Chondrocyte (in vitro differentiated cells): Measurements from ENCODE around the gene HAGH. TPM values are rescaled to one million over a fixed set of nuclear protein-coding genes. Genes with fewer than 3 reads are reported as not detected.
A peak's percentile ranks its signal among the peaks of the same experiment; 100 is the strongest.

Source experiments
- DNase-seq: peaks from one replicate; pipeline ENCODE4 v3.0.0; 2021; ENCODE audit warnings: mixed read lengths, low spot score
- H3K27ac Mint-ChIP-seq: one replicate; pipeline ENCODE4 v1.8.0; 2021; ENCODE audit warnings: mild to moderate bottlenecking, moderate library complexity, mixed read lengths; ENCODE audit not compliant: unreplicated experiment
- H3K27me3 Mint-ChIP-seq: 2 replicates; pipeline ENCODE4 v1.8.0; 2021; ENCODE audit warnings: low read depth, mixed read lengths
- H3K36me3 Mint-ChIP-seq: 2 replicates; pipeline ENCODE4 v1.8.0; 2021; ENCODE audit warnings: low read depth, mixed read lengths
- H3K4me1 Mint-ChIP-seq: 2 replicates; pipeline ENCODE4 v1.8.0; 2021; ENCODE audit warnings: low read depth, mild to moderate bottlenecking, mixed read lengths
- H3K4me3 Mint-ChIP-seq: one replicate; pipeline ENCODE4 v1.8.0; 2021; ENCODE audit warnings: mild to moderate bottlenecking, moderate library complexity, mixed read lengths; ENCODE audit not compliant: unreplicated experiment
- H3K9me3 Mint-ChIP-seq: 2 replicates; pipeline ENCODE4 v1.8.0; 2021; ENCODE audit warnings: low read depth, mixed read lengths
- CTCF ChIP-seq: fragments of 200-600 bp; sonication (generic); IDR thresholded peaks from 2 replicates; pipeline ENCODE4 v1.5.0; 2021; ENCODE audit warnings: antibody characterized with exemption, mild to moderate bottlenecking, moderate library complexity
- total RNA-seq: library from RNA; stranded (reverse); gene quantifications from 3 replicates; pipeline ENCODE4 v1.2.1, GENCODE V29; 2021

The HAGH gene
- total RNA-seq, 1 donor from 2014 or later = 55.1 TPM

GRCh38 chr16:1817276-1817589, 9.4 kb downstream of the HAGH start:
- no peak for TF ChIP-seq CTCF
- no peaks in the 10 kb centered on the region for H3K27me3 Mint-ChIP-seq
- no peak overlapping the region for H3K27ac Mint-ChIP-seq
- peak; percentile 78 for DNase-seq
- peaks cover 12% of the 10 kb centered on the region for H3K4me1 Mint-ChIP-seq
- no peak overlapping the region for H3K4me3 Mint-ChIP-seq
- H3K9me3 Mint-ChIP-seq = no peaks in the 10 kb centered on the region
- H3K36me3 Mint-ChIP-seq = peaks cover 6% of the 10 kb centered on the region

- DNase-seq = peak; percentile 80
- Mint-ChIP-seq H3K27ac (no peak overlapping the region), H3K4me3 (no peak overlapping the region), H3K27me3 (no peaks in the 10 kb centered on the region), H3K9me3 (no peaks in the 10 kb centered on the region), H3K36me3 (peaks cover 6% of the 10 kb centered on the region), H3K4me1 (peaks cover 12% of the 10 kb centered on the region)
- no peak for TF ChIP-seq CTCF
Measured at GRCh38 chr16:1816396-1817275, 10.0 kb downstream of the HAGH start.

GRCh38 chr16:1815461-1815860, 11.2 kb downstream of the HAGH start:
- peak; percentile 33 for DNase-seq
- H3K27me3 Mint-ChIP-seq = no peaks in the 10 kb centered on the region
- H3K27ac Mint-ChIP-seq = no peak overlapping the region
- TF ChIP-seq CTCF = no peak
- peaks cover 12% of the 10 kb centered on the region for H3K4me1 Mint-ChIP-seq
- peaks cover 6% of the 10 kb centered on the region for H3K36me3 Mint-ChIP-seq
- H3K9me3 Mint-ChIP-seq = no peaks in the 10 kb centered on the region
- H3K4me3 Mint-ChIP-seq = no peak overlapping the region

GRCh38 chr16:1812732-1813163, 13.9 kb downstream of the HAGH start:
- Mint-ChIP-seq H3K4me3 (no peak overlapping the region), H3K36me3 (peaks cover 7% of the 10 kb centered on the region), H3K27ac (peak overlapping the region; percentile 5), H3K27me3 (no peaks in the 10 kb centered on the region), H3K9me3 (no peaks in the 10 kb centered on the region), H3K4me1 (peaks cover 12% of the 10 kb centered on the region)
- peak; percentile 77 for TF ChIP-seq CTCF
- peak; percentile 94 for DNase-seq

- no peak for TF ChIP-seq CTCF
- Mint-ChIP-seq H3K4me1 (peaks cover 12% of the 10 kb centered on the region), H3K27ac (no peak overlapping the region), H3K36me3 (peaks cover 18% of the 10 kb centered on the region), H3K4me3 (no peak overlapping the region), H3K9me3 (no peaks in the 10 kb centered on the region), H3K27me3 (no peaks in the 10 kb centered on the region)
- DNase-seq = no peak
Measured at GRCh38 chr16:1810536-1810935, 16.1 kb downstream of the HAGH start.
